GM18907 (cell line): ENCODE results near the gene NXN.
"Not testable (repeated sequence)": the region's sequence is repeated elsewhere in the genome, so short reads cannot be mapped to it uniquely, and the experiment has no call there.

ENCODE experiments used
- ATAC-seq: cut with Tn5 transposase; IDR thresholded peaks from one replicate; pipeline ENCODE4 v1.9.1; 2021; ENCODE audit warnings: mild to moderate bottlenecking, moderate library complexity; ENCODE audit not compliant: unreplicated experiment

NXN gene

GRCh38 chr17:804541-805435 lies 174.8 kb downstream of the NXN start:
- no peak for ATAC-seq

DNA sequence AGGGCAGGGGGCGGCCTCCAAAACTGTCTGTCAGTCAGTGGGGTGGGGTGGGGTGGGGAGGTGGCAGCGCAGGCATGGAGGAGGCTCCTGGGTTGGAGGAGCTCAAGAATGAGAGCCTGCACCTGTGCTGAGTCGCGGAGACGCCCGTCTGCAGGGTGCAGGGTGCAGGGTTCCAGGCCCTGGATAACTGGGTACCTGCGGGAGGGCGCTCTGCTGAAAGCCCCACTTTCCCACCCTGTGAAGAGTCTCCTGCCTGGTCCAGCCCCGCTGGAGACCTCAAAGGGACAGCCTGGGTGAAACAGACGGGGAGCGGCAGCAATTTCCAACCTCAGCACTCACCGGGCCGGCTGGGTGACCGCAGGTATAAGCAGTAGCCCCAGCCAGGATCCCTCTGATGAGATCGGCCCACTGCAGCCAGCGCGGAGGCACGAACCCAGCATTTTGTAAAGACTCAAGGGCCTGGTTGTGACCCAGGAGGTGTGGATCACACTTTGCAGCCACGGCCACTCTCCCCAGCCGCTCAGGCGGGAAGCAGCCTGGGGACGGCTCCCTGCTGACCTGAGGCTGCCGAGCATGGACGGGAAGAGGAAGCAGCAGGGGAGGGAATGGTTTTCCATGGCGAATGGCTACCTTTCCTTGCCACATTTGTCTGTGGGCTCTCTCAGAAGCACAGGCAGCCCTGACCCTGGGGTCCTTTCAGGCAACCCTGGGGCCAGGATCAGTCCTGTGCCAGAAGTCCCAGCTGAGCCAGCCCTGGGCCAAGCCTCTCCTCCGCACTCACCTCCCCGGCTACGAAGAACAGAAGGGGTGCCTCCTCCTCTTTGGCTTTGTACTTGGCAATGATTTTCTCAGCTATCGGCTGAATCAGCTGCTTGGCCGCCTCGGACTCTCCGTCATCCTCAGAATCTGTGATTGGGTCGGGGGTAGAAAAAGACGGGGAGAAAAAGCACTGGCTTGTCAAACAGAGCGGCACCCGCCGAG lies 176.4 kb downstream of the NXN start:
- ATAC-seq, result no peak

GRCh38 chr17:802481-802880 lies 177.1 kb downstream of the NXN start:
- no peak for ATAC-seq

- ATAC-seq, result no peak
Measured at GRCh38 chr17:801660-802059, 177.9 kb downstream of the NXN start.

DNA sequence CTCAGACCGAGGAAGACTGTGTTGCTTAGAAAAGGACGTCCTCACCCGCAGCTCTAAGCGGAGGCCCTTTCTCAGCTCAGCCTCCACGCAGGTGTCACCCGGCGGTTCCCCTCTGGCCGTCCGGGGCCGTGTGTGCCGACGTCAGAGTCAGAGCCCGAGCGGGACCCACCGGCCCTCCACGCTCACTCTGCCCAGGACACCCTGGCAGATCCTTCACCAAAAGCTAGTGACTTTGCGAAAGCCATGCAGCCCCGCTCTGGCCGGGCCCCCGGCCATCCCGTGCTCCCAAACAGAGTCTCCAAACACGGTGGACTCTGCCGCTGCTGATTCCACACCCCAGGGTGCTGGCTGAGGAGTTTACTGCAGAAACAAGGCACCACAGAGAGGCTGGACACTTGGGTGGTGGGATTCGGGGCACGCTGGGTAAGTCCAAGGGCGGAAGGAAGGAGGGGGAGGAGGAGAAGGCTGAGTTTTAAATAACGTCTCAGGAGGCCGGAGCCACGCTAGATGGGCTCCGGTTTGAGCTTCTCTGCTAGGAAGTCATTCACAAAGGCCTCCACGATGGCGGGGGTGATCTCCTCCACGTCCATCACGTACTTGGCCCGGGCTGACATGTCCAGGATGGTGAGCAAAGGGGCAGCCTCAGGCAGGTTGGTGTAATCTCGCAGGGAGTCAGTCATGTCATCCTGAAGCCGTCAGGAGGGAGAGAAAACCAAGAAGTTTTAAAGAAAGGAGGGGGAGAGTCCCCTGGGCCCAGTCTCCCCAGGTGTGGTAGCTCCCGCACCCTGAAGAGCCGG lies 178.9 kb downstream of the NXN start:
- no peak for ATAC-seq

DNA sequence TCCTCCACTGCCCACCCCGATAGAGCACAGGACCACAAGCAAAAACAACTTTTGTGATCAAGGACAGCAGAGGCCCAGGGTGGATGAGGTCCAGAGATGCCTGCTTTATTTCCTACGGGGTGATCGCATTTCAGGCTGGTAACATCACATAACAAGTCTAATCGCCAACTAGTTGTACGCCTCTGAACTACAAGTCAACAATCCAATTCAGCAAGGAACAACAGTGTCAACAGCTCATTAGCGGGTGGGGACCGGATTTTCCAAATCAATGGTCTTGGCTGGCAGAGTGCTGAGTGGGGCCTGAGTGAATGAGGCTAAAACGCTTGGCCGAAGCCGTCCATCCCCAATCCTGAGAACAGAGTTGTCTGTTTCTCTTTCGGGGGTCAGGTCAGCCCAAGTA lies 180.3 kb downstream of the NXN start:
- ATAC-seq, result no peak

DNA sequence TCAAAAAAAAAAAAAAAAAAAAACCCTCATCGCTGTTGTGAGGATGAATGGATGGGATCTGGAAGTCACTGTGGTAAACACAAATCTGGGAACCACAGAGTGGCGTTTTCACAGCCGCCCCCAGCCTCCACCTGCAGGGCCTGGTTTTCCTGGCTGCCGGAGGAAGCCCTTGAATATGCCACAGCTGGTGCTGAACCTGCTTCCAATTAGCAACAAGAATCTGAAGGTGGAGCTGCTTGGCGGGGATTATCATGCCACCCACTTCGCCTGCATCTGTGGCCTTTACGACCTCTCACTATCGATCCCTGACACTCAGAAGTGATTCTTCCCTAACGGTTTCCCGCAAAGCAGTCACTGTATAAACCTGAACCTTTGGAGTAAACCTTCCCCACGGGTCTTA lies 181.3 kb downstream of the NXN start:
- ATAC-seq, result no peak

DNA sequence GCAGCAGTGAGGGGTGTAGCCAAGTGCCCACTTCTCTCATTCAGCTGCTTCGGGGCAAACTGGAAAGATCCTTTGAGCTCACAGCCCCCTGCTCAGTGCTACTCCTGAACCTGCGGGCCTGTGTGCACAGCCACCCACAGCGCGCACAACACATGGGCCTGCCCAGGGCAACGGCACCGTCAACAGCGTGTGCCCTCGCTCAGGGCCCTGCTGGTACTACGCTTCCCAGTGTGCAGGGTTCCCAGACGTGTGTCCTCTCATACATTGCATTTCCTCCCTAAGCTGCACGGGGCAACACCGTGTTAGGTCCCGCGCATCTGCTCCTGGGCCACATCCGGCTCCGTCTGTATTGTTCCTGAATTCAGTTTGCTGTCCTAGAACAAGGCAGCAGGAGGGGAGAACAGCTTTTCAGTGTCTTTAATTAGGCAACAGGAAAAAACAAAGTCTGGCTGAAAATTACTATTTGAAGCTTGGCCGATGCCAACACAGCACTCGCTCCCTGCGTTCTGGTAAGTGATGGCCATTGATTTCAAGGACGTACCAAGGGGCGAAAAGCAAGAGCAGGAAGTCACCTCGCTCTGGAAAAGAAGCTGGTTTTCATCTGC lies 182.2 kb downstream of the NXN start:
- ATAC-seq, result no peak

DNA sequence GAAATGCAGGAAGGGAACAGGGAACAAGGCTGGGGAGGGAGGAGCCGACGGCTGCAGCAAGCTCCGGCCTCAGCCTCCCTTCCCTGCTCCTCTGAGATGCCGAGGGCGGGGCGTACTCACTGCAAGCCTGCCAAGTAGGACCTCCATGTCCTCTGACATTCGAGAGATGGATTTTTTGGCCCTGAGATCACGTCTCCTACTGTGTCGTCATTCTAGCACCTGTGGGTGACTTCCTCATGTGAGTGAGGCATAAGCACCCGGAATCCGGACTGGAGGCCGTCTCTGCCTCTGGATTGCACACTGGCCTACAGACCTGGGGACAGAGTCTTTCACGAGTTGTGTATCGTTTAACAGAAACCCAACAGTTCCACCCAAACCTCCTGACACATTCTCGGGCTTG lies 183.0 kb downstream of the NXN start:
- ATAC-seq, result no peak

DNA sequence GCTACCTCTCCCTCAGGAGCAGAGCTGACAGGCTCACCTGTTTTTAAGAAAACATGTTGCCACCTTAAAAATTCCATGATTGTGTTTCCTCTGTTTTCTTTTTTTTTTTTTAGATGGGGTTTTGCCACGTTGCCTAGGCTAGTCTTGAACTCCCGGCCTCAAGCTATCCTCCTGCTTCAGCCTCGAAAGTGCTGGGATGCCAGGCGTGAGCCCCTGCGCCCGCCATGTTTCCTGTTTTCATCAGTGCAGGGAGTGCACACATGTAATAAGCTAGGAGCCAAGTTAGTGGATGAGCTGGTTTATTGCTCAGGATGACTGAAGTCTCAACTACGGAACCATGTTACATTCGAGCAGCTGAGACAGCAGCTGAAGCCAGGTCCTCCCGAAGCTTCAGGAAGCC lies 183.9 kb downstream of the NXN start:
- no peak for ATAC-seq

DNA sequence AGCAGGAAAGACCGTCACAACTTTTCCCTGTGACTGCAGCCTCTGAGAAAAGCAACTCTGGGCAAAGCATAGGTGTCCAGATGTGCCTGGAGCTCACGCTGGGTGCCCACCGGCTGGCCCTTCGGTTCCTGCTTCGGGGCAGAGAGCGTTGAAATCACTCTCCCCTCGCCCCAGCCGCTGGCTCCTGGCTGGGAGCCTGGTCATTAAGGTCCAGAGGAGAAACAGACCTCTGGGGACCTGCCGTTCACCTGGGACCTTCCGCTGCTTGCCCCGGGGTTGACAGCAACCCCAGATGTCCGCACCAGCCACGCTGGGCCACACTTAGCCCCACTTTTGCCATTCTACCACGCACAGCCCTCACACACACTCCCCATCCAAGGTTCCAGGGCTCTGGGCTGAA lies 184.3 kb downstream of the NXN start:
- no peak for ATAC-seq

DNA sequence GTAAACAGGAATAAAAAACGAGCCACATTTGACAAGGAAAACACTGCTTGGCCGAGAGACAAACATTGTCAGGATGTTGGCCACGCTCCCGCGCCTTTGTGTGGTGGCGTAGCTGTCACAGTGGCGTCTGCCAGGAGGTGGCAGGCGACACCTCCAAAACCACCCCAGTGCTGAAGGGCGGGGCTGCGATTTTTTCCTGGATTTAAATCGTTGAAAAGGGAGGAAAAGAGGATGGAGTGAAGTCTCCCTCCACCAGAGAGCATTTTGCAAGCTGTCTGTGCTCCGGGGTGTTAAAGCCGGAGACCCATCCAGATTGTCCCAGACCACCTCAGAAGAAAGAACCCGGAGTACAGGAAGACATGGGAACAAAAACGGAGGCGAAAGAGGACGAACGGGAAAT lies 184.7 kb downstream of the NXN start:
- no peak for ATAC-seq

GRCh38 chr17:792277-792676 lies 187.3 kb downstream of the NXN start:
- ATAC-seq, result no peak

- ATAC-seq, result no peak
Measured at GRCh38 chr17:791829-792228, 187.7 kb downstream of the NXN start.

DNA sequence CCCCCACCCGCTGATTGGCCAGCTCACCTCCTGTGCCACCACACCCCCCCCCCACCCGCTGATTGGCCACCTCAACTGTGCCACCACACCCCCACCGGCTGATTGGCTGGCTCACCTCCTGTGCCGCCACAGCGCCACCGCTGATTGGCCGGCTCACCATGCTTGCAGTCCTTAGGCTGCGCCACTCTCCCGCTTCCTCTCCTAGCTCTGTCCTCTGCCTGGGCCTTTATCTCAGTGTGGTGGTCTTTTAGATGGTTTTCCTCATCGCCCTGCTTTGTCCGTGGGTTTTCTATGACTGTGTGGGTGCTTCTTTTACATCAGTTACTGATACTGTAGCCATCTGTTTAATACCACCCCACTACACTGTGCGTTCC lies 188.7 kb downstream of the NXN start:
- not testable (repeated sequence) for ATAC-seq

GRCh38 chr17:789931-790873 lies 189.4 kb downstream of the NXN start:
- ATAC-seq, result not testable (repeated sequence)

DNA sequence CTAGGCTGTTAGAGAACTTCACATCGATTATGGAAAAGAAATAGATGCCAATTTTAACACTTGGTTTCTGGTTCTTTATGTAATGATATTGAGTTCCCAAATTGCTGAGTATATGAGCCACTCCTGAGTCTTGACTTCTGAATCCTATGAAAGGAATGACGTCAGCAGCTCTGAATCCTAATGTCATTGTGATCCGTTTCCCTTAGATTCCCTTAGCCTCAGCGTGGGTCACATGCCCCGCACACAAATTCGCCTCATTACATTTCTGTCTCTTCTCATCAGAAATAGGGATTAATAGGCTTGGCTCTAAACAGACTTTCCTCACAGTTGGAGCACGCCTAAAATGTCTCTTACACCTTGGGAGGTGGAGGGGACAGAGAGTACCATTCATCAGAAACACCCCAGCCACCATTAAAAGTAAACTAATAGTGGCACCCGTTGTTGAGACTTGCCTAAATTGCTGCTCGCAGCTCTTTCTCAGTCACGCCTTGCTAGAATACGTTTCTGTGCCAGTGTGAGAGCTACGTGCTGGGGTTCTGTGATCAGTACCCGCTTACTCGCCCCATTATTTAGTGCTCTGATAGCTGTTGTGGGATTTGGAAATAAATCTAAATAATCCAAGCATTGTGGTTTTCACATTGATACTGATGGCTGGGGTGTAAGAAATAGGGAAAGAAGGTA lies 190.3 kb downstream of the NXN start:
- ATAC-seq, result no peak

GRCh38 chr17:788551-788950 lies 191.0 kb downstream of the NXN start:
- no peak for ATAC-seq

DNA sequence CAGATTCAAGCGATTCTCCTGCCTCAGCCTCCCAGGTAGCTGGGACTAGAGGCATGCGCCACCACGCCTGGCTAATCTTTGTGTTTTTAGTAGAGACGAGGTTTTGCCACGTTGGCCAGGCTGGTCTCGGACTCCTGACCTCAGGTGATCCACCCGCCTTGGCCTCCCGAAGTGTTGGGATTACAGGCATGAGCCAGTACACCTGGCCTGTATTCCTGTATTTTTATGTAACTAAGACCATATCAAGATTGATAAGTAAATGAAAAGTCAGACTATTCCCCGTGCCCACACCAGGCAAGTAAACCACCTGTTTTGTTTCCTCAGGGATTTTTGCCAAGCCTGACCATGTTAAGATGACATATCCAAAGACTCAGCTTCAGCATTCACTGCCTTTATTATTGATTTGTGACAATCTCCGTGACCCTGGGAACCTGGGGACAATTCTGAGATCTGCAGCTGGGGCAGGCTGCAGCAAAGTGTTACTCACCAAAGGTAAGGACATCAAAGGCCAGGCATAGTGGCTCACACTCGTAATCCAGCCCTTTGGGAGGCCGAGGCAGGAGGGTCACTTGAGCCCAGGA lies 191.8 kb downstream of the NXN start:
- no peak for ATAC-seq
